Measurements from ENCODE around the gene SLC25A1.

Gene SLC25A1

GRCh38 chr22:19132693-19133400 is 45.7 kb downstream of the SLC25A1 start:
- TF ChIP-seq, protein P1, sequence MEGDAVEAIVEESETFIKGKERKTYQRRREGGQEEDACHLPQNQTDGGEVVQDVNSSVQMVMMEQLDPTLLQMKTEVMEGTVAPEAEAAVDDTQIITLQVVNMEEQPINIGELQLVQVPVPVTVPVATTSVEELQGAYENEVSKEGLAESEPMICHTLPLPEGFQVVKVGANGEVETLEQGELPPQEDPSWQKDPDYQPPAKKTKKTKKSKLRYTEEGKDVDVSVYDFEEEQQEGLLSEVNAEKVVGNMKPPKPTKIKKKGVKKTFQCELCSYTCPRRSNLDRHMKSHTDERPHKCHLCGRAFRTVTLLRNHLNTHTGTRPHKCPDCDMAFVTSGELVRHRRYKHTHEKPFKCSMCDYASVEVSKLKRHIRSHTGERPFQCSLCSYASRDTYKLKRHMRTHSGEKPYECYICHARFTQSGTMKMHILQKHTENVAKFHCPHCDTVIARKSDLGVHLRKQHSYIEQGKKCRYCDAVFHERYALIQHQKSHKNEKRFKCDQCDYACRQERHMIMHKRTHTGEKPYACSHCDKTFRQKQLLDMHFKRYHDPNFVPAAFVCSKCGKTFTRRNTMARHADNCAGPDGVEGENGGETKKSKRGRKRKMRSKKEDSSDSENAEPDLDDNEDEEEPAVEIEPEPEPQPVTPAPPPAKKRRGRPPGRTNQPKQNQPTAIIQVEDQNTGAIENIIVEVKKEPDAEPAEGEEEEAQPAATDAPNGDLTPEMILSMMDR (IDR thresholded peaks at IDR 0.05; ENCODE audit: low read depth, low read length), result no peak
- TF ChIP-seq EZH2phosphoT487 (IDR thresholded peaks at IDR 0.05; ENCODE audit: low read depth), result no peak
- Histone ChIP-seq H3K9ac (ENCODE audit: low read length) (no peak overlapping the region), H2AFZ (ENCODE audit: low read depth, low read length) (no peak overlapping the region), H3K4me2 (ENCODE audit: low read length) (no peak overlapping the region), H4K20me1 (ENCODE audit: insufficient read depth, low read length) (no peaks in the 10 kb centered on the region), H3K36me3 (replicated peaks; ENCODE audit: low read depth, low read length) (peaks cover 33% of the 10 kb centered on the region), H3K27ac (ENCODE audit: low read length) (no peak overlapping the region), H3K27me3 (ENCODE audit: low read depth, low read length) (no peaks in the 10 kb centered on the region), H3K4me3 (ENCODE audit: low read length) (no peak overlapping the region), H3K4me1 (ENCODE audit: low read length) (no peaks in the 10 kb centered on the region), H3K79me2 (ENCODE audit: low read length) (no peaks in the 10 kb centered on the region), H3K9me3 (ENCODE audit: insufficient read depth, low read length) (no peaks in the 10 kb centered on the region)

DNA sequence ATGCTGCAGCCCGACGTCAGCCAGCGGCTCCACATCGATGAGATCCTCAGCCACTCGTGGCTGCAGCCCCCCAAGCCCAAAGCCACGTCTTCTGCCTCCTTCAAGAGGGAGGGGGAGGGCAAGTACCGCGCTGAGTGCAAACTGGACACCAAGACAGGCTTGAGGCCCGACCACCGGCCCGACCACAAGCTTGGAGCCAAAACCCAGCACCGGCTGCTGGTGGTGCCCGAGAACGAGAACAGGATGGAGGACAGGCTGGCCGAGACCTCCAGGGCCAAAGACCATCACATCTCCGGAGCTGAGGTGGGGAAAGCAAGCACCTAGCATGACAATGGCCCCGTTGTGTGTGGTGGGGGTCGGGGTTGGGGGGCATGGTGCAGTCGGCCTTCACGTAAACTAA is 46.4 kb downstream of the SLC25A1 start:
- H3K36me3 ChIP-seq (replicated peaks; ENCODE audit: low read depth, low read length), result peaks cover 26% of the 10 kb centered on the region
- no peak overlapping the region for H3K9ac ChIP-seq (ENCODE audit: low read length)

GRCh38 chr22:19131685-19132015 is 46.9 kb downstream of the SLC25A1 start:
- no peaks in the 10 kb centered on the region for H3K4me1 ChIP-seq (ENCODE audit: low read length)
- H3K4me3 ChIP-seq (ENCODE audit: low read length), result no peak overlapping the region
- no peaks in the 10 kb centered on the region for H3K27me3 ChIP-seq (ENCODE audit: low read depth, low read length)
- no peak overlapping the region for H3K4me2 ChIP-seq (ENCODE audit: low read length)
- no peak overlapping the region for H3K9ac ChIP-seq (ENCODE audit: low read length)
- no peaks in the 10 kb centered on the region for H3K79me2 ChIP-seq (ENCODE audit: low read length)
- H3K36me3 ChIP-seq (replicated peaks; ENCODE audit: low read depth, low read length), result peaks cover 21% of the 10 kb centered on the region
- H3K9me3 ChIP-seq (ENCODE audit: insufficient read depth, low read length), result no peaks in the 10 kb centered on the region
- no peak for TF ChIP-seq EZH2phosphoT487 (IDR thresholded peaks at IDR 0.05; ENCODE audit: low read depth)
- TF ChIP-seq, protein P1 (IDR thresholded peaks at IDR 0.05; ENCODE audit: low read depth, low read length), result no peak
- H2AFZ ChIP-seq (ENCODE audit: low read depth, low read length), result no peak overlapping the region
- H4K20me1 ChIP-seq (ENCODE audit: insufficient read depth, low read length), result no peaks in the 10 kb centered on the region
- H3K27ac ChIP-seq (ENCODE audit: low read length), result no peak overlapping the region

More for the DNA sequence above, 46.4 kb downstream of the SLC25A1 start:
- no peaks in the 10 kb centered on the region for H3K27me3 ChIP-seq (ENCODE audit: low read depth, low read length)
- no peak overlapping the region for H3K4me2 ChIP-seq (ENCODE audit: low read length)
- no peak overlapping the region for H3K27ac ChIP-seq (ENCODE audit: low read length)
- TF ChIP-seq EZH2phosphoT487 (IDR thresholded peaks at IDR 0.05; ENCODE audit: low read depth), result no peak
- TF ChIP-seq, protein P1 (IDR thresholded peaks at IDR 0.05; ENCODE audit: low read depth, low read length), result no peak
- H3K79me2 ChIP-seq (ENCODE audit: low read length), result no peaks in the 10 kb centered on the region
- no peak overlapping the region for H3K4me3 ChIP-seq (ENCODE audit: low read length)
- H4K20me1 ChIP-seq (ENCODE audit: insufficient read depth, low read length), result no peaks in the 10 kb centered on the region
- H3K4me1 ChIP-seq (ENCODE audit: low read length), result no peaks in the 10 kb centered on the region
- no peak overlapping the region for H2AFZ ChIP-seq (ENCODE audit: low read depth, low read length)
- H3K9me3 ChIP-seq (ENCODE audit: insufficient read depth, low read length), result no peaks in the 10 kb centered on the region

- peaks cover 17% of the 10 kb centered on the region for H3K36me3 ChIP-seq (replicated peaks; ENCODE audit: low read depth, low read length)
- no peak within 1 kb of the TSS for H3K9ac ChIP-seq (ENCODE audit: low read length)
- no peak within 1 kb of the TSS for H3K4me2 ChIP-seq (ENCODE audit: low read length)
- H3K4me1 ChIP-seq (ENCODE audit: low read length), result no peaks in the 10 kb centered on the region
- H3K27ac ChIP-seq (ENCODE audit: low read length), result no peak within 1 kb of the TSS
- no peaks in the 10 kb centered on the region for H3K27me3 ChIP-seq (ENCODE audit: low read depth, low read length)
- no peaks in the 10 kb centered on the region for H3K79me2 ChIP-seq (ENCODE audit: low read length)
- no peaks in the 10 kb centered on the region for H4K20me1 ChIP-seq (ENCODE audit: insufficient read depth, low read length)
- no peak for TF ChIP-seq EZH2phosphoT487 (IDR thresholded peaks at IDR 0.05; ENCODE audit: low read depth)
- TF ChIP-seq, protein P1 (IDR thresholded peaks at IDR 0.05; ENCODE audit: low read depth, low read length), result no peak
- H3K9me3 ChIP-seq (ENCODE audit: insufficient read depth, low read length), result no peaks in the 10 kb centered on the region
- no peak within 1 kb of the TSS for H3K4me3 ChIP-seq (ENCODE audit: low read length)
- no peak within 1 kb of the TSS for H2AFZ ChIP-seq (ENCODE audit: low read depth, low read length)
These were observed 47.4 kb downstream of the SLC25A1 start, which contains the start of gene TSSK2 for GRCh38 chr22:19130959-19131684. Gene TSSK2, plus strand, starts transcription at chr22:19131308. Its CDS starts 92 bp downstream, at chr22:19131400.
